AG09319 (cell line): ENCODE data around the gene NUBPL.

Experiments used
- DNase-seq: peaks from one replicate; pipeline ENCODE4 v3.0.0-alpha.2; 2010; ENCODE audit warnings: low read depth; ENCODE audit errors: extremely low read depth
- TF ChIP-seq, protein P1 (sequence below): IDR thresholded peaks from 2 replicates; pipeline ENCODE4 v1.5.1; 2011; ENCODE audit warnings: low read depth, mild to moderate bottlenecking, inconsistent platforms, low read length, moderate library complexity

NUBPL gene

GRCh38 chr14:31560759-31561154 lies 447 bp upstream of the NUBPL start:
- DNase-seq: no peak
- TF ChIP-seq, protein P1, sequence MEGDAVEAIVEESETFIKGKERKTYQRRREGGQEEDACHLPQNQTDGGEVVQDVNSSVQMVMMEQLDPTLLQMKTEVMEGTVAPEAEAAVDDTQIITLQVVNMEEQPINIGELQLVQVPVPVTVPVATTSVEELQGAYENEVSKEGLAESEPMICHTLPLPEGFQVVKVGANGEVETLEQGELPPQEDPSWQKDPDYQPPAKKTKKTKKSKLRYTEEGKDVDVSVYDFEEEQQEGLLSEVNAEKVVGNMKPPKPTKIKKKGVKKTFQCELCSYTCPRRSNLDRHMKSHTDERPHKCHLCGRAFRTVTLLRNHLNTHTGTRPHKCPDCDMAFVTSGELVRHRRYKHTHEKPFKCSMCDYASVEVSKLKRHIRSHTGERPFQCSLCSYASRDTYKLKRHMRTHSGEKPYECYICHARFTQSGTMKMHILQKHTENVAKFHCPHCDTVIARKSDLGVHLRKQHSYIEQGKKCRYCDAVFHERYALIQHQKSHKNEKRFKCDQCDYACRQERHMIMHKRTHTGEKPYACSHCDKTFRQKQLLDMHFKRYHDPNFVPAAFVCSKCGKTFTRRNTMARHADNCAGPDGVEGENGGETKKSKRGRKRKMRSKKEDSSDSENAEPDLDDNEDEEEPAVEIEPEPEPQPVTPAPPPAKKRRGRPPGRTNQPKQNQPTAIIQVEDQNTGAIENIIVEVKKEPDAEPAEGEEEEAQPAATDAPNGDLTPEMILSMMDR: no peak

DNA sequence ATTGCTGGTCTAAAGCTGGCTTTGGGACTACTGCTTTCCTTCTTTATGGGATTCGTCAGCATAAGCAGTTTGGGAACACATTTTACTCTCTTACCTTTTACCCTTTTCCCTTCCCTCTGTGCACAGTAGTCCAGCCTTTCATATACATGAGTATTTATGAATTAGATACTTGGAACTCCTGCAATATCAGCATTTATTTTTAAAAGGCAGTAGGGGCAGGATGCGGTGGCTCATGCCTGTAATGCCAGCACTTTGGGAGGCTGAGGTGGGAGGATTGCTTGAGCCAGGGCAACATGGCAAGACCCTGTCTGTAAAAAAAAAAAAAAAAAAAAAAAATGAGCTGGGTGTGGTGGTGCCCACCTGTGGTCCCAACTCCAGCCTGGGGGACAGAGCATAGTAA lies 3.0 kb downstream of the NUBPL start:
- TF ChIP-seq, protein P1: no peak
- no peak for DNase-seq

DNA sequence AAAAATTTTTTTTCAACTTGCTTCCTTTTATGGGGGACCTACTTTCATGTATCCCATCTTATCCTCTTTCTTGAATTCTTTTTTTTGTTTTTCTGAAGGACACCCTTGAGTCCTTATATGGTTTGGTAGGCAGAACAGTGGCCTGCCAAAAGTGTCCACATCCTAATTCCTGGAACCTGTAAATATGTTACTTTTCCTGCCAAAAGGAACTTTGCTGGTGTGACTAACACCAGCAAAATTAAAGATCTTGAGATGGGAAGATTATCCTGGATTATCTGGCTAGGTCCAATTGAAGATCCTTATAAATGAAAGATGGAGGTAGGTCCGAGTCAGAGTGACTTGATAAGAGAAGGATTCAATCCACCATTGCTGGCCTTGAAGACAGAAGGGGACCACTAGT lies 5.3 kb downstream of the NUBPL start:
- TF ChIP-seq, protein P1: no peak
- no peak for DNase-seq

DNA sequence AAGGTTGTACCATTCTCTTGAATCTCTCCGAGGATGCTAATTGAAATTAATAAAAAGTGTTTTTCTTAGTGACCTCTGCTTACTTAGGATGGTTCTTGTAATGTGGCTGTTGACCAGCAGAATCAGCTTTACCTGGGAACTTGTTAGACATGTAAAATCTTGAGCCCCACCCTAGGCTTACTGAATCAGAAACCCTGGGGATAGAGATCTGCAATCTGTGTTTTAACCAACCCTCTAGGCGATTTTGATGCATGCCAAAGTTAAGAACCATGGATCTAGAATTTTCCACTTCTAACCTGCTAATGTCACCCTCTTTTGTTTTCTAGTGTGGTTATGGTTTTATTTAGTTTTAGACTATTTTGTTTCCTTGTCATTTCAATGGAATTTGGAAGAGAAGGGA lies 6.5 kb downstream of the NUBPL start:
- TF ChIP-seq, protein P1: no peak
- DNase-seq: no peak

DNA sequence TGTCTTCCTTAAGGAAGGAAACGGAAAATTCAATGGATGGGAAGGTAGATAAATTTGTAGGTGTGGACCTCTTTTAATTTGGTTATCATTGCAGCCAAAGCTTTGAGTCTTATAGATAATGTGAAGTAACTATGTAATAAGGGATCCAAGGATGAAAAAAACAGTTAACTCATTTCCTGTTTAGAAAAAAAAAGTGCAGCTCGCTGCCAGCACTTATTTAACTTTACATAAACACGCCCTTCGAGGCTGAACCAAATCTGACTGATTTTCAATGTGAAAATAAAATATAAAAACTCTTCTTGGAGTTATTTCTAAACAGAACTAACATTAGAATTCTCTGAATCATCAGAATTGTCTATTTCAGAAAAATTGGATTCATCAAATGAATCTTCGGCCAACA lies 7.0 kb downstream of the NUBPL start:
- no peak for DNase-seq
- TF ChIP-seq, protein P1: no peak

DNA sequence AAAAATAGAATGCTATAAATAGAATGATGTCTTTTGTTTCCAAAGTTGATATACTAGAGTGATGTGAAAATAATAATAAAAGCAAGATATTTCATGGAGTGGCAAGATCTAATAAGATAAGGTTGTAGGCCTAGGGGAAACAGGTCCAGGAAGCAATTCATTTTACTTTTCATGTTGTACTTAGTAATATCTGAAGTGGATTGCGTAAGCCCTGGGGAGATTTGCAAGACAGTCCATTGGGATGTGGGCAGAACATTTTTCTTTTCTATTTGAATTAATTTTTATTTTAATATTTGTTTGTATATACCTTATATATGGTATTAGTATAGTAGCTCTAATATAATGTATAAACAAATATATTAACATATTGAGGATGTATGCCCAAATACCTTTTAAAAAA lies 7.5 kb downstream of the NUBPL start:
- DNase-seq: no peak
- TF ChIP-seq, protein P1: no peak

DNA sequence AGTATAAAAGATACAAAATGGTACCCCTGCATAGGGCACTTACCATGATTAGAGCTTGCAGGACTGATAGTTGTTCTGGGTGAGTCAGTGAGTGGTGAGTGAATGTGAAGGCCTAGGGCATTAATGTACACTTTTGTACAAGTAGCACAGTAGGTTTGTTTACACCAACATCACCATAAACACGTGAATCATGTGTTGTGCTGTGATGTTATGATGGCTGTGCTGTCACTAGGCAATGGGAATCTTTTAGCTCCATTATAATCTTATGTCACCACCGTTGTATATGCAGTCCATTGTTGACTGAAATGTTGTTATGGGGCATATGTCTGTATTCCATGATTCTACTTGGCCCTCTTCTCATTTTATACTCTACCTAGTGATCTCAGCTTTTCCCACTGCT lies 11.8 kb downstream of the NUBPL start:
- TF ChIP-seq, protein P1: no peak
- no peak for DNase-seq

DNA sequence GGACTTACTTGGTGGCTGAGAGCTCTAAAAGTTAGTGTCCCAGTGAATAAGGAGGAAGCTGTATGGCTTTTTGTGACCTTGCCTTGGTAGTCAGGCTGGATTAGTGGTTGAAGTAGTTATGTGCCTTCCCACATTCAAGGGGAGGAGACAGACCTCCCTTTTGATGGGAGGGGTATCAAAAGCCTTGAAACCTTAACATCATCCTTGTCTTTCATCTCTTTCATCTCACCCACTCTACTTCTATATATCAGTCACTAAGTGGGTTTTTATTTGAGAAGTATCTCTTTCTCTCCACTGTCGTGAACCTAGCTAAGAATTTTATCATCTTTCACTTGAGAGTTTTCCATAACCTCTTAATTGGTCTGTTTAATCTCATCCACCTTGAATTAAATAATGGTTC lies 15.7 kb downstream of the NUBPL start:
- TF ChIP-seq, protein P1: no peak
- no peak for DNase-seq
